SK-N-SH (cell line): ENCODE data around the gene CDH20. TPM values are rescaled to one million over a fixed set of nuclear protein-coding genes. Genes with fewer than 3 reads are reported as not detected.

Experiments
- CTCF ChIA-PET: fragments of 300-600, 350-600 bp; formaldehyde crosslinking; extraction: SDS; loops from one replicate; lab custom pipeline; 2021; lab: Yijun Ruan, JAX
- POLR2A ChIA-PET: fragments of 350-600 bp; sonication (Branson Sonifier 250); formaldehyde crosslinking; extraction: SDS; loops from one replicate; lab custom pipeline; 2020; ENCODE audit warnings: antibody characterized with exemption, inconsistent platforms; lab: Yijun Ruan, JAX
- DNase-seq: peaks from one replicate; pipeline ENCODE4 v3.0.0; 2012
- H2AFZ ChIP-seq: fragments of 200-600 bp; sonication (generic); 2 replicates; pipeline ENCODE4 v1.8.1; 2016; ENCODE audit warnings: antibody characterized with exemption, mild to moderate bottlenecking, low read depth
- H3F3A ChIP-seq: fragments of 200-600 bp; sonication (generic); replicated peaks from 2 replicates; pipeline ENCODE3; 2016; ENCODE audit warnings: antibody characterized with exemption, mild to moderate bottlenecking; ENCODE audit not compliant: insufficient read depth
- H3K27ac ChIP-seq, 2 experiments: fragments of 200-500 bp in 1 of 2; fragments of 200-600 bp in 1 of 2; sonication (Bioruptor generic) in 1 of 2; sonication (generic), shearing (Covaris generic) in 1 of 2; 2 replicates each; pipeline versions ENCODE4 v1.5.1 to v1.6.1; 2014 to 2016; ENCODE audit warnings: low read depth in 2 of 2, inconsistent platforms in 1 of 2, low read length in 1 of 2, mild to moderate bottlenecking in 1 of 2, mixed read lengths in 1 of 2
- H3K27me3 ChIP-seq: fragments of 200-600 bp; sonication (generic), shearing (Covaris generic); 2 replicates; pipeline ENCODE4 v1.6.1; 2016; ENCODE audit warnings: mixed run types; ENCODE audit not compliant: insufficient read depth
- H3K36me3 ChIP-seq, 2 experiments: fragments of 200-500 bp in 1 of 2; fragments of 200-600 bp in 1 of 2; sonication (Bioruptor generic) in 1 of 2; sonication (generic) in 1 of 2; replicated peaks in 1 of 2; 2 replicates each; pipeline versions ENCODE3 to v1.5.1; 2014 to 2016; ENCODE audit warnings: low read length in 1 of 2, mild to moderate bottlenecking in 1 of 2; ENCODE audit not compliant: insufficient read depth in 2 of 2, control insufficient read depth in 1 of 2
- H3K4me1 ChIP-seq, 2 experiments: fragments of 200-500 bp in 1 of 2; fragments of 200-600 bp in 1 of 2; sonication (Bioruptor generic) in 1 of 2; sonication (generic), shearing (Covaris generic) in 1 of 2; 2 replicates each; pipeline versions ENCODE4 v1.5.1 to v1.6.1; 2014 to 2016; ENCODE audit warnings: low read depth in 1 of 2, low read length in 1 of 2, mixed run types in 1 of 2; ENCODE audit not compliant: insufficient read depth in 2 of 2, control insufficient read depth in 1 of 2
- H3K4me2 ChIP-seq: fragments of 200-600 bp; sonication (generic), shearing (Covaris generic); 2 replicates; pipeline ENCODE4 v1.6.1; 2017; ENCODE audit warnings: mixed run types
- H3K4me3 ChIP-seq, 2 experiments: fragments of 200-500 bp in 1 of 2; fragments of 200-600 bp in 1 of 2; sonication (Bioruptor generic) in 1 of 2; sonication (generic), shearing (Covaris generic) in 1 of 2; 2 replicates each; pipeline versions ENCODE4 v1.5.1 to v1.8.1; 2014 to 2016; ENCODE audit warnings: low read depth in 2 of 2, inconsistent platforms in 1 of 2, low read length in 1 of 2, mild to moderate bottlenecking in 1 of 2, mixed read lengths in 1 of 2, moderate library complexity in 1 of 2
- H3K79me2 ChIP-seq: fragments of 200-600 bp; sonication (generic); 2 replicates; pipeline ENCODE4 v1.8.1; 2017; ENCODE audit warnings: mild to moderate bottlenecking; ENCODE audit not compliant: insufficient read depth
- H3K9ac ChIP-seq: fragments of 200-600 bp; sonication (generic); 2 replicates; pipeline ENCODE4 v1.6.1; 2017; ENCODE audit warnings: mixed run types
- H3K9me2 ChIP-seq: fragments of 200-600 bp; sonication (generic); 2 replicates; pipeline ENCODE4 v1.6.1; 2017; ENCODE audit warnings: mixed run types
- H3K9me3 ChIP-seq: fragments of 200-600 bp; sonication (generic); 2 replicates; pipeline ENCODE4 v1.6.1; 2017; ENCODE audit warnings: mixed run types, mild to moderate bottlenecking, moderate library complexity
- H4K20me1 ChIP-seq: fragments of 200-600 bp; sonication (generic); 2 replicates; pipeline ENCODE4 v1.6.1; 2017; ENCODE audit warnings: mild to moderate bottlenecking, mixed run types; ENCODE audit not compliant: insufficient read depth
- GABPA ChIP-seq: IDR thresholded peaks from 2 replicates; pipeline ENCODE4 v1.4.0; 2012; ENCODE audit warnings: low read depth, mild to moderate bottlenecking
- GATA2 ChIP-seq: sonication (generic); formaldehyde crosslinking; IDR thresholded peaks from 2 replicates; pipeline ENCODE4 v1.5.0; 2020; ENCODE audit warnings: mild to moderate bottlenecking, missing genetic modification reagents
- JUND ChIP-seq: IDR thresholded peaks from 2 replicates; pipeline ENCODE4 v1.4.0; 2012
- NFIC ChIP-seq: IDR thresholded peaks from 2 replicates; pipeline ENCODE4 v1.4.0; 2012; ENCODE audit warnings: borderline replicate concordance
- RXRA ChIP-seq: IDR thresholded peaks from 2 replicates; pipeline ENCODE4 v1.4.0; 2012; ENCODE audit warnings: low read depth, mild to moderate bottlenecking, borderline replicate concordance
- TCF12 ChIP-seq: IDR thresholded peaks from 2 replicates; pipeline ENCODE4 v1.4.0; 2012
- WGBS: methylation state at CpG from one replicate; pipeline ENCODE4 v1.1.6; 2017; ENCODE audit warnings: low lambda C conversion rate; 5-methylcytosine and 5-hydroxymethylcytosine counted together
- polyA plus RNA-seq, 3 experiments: library from polyadenylated mRNA; depleted of rRNA; stranded (reverse); fragments of >200 nt; gene quantifications; 2 replicates each; pipeline ENCODE4 v1.2.3, GENCODE V29; 2012
- TF ChIP-seq, protein P1 (sequence below): IDR thresholded peaks from 2 replicates; pipeline ENCODE4 v1.6.1; 2012; ENCODE audit warnings: mild to moderate bottlenecking, low read depth, low read length, moderate library complexity
- TF ChIP-seq, protein P2 (sequence below): fragments of 150-350 bp; IDR thresholded peaks from 2 replicates; pipeline ENCODE4 v1.6.1; 2017; ENCODE audit warnings: antibody characterized with exemption, low read length, low read depth, borderline replicate concordance
- TF ChIP-seq, protein P3 (sequence below): IDR thresholded peaks from 2 replicates; pipeline ENCODE4 v1.4.0; 2012; ENCODE audit warnings: low read depth, borderline replicate concordance

CDH20 gene
- polyA plus RNA-seq, 1 of the 3 experiments (the other 2 are of a cell fraction) = 1.1 TPM

DNA sequence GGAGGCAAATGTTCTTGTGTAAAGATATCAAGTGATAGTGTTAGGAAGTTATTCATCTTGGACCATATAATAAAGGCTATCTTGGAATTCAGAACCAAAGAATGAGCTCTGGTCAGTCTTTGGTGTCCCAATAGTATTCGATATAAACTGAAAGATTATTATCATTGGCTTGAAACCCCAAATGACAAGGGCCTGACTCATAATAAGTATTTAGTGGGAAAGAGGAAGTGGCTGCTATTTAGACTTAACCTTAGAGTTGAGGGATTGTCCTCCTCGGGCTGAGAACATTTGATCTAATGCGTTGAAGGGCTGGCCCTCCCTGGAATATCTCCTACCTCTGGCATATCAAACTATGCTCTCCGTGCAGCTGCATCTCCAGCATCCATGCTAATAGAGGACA, 67.5 kb downstream of the CDH20 start (continued):
- TF ChIP-seq, protein P1, sequence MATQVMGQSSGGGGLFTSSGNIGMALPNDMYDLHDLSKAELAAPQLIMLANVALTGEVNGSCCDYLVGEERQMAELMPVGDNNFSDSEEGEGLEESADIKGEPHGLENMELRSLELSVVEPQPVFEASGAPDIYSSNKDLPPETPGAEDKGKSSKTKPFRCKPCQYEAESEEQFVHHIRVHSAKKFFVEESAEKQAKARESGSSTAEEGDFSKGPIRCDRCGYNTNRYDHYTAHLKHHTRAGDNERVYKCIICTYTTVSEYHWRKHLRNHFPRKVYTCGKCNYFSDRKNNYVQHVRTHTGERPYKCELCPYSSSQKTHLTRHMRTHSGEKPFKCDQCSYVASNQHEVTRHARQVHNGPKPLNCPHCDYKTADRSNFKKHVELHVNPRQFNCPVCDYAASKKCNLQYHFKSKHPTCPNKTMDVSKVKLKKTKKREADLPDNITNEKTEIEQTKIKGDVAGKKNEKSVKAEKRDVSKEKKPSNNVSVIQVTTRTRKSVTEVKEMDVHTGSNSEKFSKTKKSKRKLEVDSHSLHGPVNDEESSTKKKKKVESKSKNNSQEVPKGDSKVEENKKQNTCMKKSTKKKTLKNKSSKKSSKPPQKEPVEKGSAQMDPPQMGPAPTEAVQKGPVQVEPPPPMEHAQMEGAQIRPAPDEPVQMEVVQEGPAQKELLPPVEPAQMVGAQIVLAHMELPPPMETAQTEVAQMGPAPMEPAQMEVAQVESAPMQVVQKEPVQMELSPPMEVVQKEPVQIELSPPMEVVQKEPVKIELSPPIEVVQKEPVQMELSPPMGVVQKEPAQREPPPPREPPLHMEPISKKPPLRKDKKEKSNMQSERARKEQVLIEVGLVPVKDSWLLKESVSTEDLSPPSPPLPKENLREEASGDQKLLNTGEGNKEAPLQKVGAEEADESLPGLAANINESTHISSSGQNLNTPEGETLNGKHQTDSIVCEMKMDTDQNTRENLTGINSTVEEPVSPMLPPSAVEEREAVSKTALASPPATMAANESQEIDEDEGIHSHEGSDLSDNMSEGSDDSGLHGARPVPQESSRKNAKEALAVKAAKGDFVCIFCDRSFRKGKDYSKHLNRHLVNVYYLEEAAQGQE = no peak
- TF ChIP-seq JUND (peak; percentile 88), GABPA (no peak), GATA2 (CRISPR knock-in tag) (no peak), NFIC (peak; percentile 85)
- TF ChIP-seq, protein P2, sequence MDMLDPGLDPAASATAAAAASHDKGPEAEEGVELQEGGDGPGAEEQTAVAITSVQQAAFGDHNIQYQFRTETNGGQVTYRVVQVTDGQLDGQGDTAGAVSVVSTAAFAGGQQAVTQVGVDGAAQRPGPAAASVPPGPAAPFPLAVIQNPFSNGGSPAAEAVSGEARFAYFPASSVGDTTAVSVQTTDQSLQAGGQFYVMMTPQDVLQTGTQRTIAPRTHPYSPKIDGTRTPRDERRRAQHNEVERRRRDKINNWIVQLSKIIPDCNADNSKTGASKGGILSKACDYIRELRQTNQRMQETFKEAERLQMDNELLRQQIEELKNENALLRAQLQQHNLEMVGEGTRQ = no peak

DNA sequence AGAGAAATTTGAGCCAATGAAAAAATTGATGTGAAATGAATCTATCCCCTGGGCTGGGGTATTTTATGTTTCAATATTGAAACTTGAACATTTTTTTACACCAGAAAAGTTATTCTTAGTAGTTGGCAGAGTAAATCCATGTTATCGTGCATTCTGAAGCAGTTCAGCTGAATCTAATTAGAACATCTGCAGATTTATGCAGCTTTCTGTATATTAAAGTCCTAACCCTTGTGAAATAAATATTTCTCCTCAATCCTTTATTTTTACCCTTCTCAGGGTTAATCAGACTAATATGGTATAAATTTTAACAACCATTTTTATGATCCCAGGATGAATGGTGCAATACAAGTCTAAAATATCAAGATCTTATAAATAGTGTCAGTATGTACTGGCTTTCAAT, 69.5 kb downstream of the CDH20 start:
- 0 out of 4 replicates have a peak overlapping the region, but pooled peaks of 1 of the 2 experiments have one; percentile 2 for H3K27ac ChIP-seq
- CTCF ChIA-PET = interaction anchor here (1.3 kb wide), 1 partner anchor 100 kb away, joined by 3 read pairs; no protein-coding TSS in a partner anchor
- no peak for DNase-seq
- H3K27me3 ChIP-seq = no peaks in the 10 kb centered on the region
- peaks cover 35% of the 10 kb centered on the region for H3F3A ChIP-seq
- H3K4me1 ChIP-seq = peaks cover 8 to 24% of the 10 kb centered on the region in 2 experiments
- no peaks in the 10 kb centered on the region for H3K9me2 ChIP-seq
- TF ChIP-seq TCF12 = no peak
- TF ChIP-seq, protein P3, sequence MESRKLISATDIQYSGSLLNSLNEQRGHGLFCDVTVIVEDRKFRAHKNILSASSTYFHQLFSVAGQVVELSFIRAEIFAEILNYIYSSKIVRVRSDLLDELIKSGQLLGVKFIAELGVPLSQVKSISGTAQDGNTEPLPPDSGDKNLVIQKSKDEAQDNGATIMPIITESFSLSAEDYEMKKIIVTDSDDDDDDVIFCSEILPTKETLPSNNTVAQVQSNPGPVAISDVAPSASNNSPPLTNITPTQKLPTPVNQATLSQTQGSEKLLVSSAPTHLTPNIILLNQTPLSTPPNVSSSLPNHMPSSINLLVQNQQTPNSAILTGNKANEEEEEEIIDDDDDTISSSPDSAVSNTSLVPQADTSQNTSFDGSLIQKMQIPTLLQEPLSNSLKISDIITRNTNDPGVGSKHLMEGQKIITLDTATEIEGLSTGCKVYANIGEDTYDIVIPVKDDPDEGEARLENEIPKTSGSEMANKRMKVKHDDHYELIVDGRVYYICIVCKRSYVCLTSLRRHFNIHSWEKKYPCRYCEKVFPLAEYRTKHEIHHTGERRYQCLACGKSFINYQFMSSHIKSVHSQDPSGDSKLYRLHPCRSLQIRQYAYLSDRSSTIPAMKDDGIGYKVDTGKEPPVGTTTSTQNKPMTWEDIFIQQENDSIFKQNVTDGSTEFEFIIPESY = no peak
- no peak for TF ChIP-seq RXRA
- TF ChIP-seq GABPA = no peak
- no peak for TF ChIP-seq NFIC
- POLR2A ChIA-PET = no interaction called here
- H4K20me1 ChIP-seq = no peaks in the 10 kb centered on the region
- H2AFZ ChIP-seq = no peak overlapping the region
- H3K9me3 ChIP-seq = no peaks in the 10 kb centered on the region
- H3K4me3 ChIP-seq = no peak overlapping the region
- no peaks in the 10 kb centered on the region for H3K79me2 ChIP-seq
- H3K36me3 ChIP-seq = no peaks in the 10 kb centered on the region
- no peak overlapping the region for H3K9ac ChIP-seq
- no peak overlapping the region for H3K4me2 ChIP-seq
- 41% methylated on average over 1 of the region's 1 CpG for WGBS
